ENCODE measurements around the gene MELTF. TPM values are rescaled to one million over a fixed set of nuclear protein-coding genes. Genes with fewer than 3 reads are reported as not detected.
A peak's percentile ranks its signal among the peaks of the same experiment; 100 is the strongest.

MELTF gene
- total and polyA plus RNA-seq, 9 of the 15 experiments (the other 6 are each of a cell fraction or from before 2014, with no cell fraction given) = 0.35 to 10.5 (median 4.5) TPM

- no peak for TF ChIP-seq ELK3 (CRISPR knock-in tag; IDR thresholded peaks at IDR 0.05)
- TF ChIP-seq ZNF143 (CRISPR knock-in tag; IDR thresholded peaks at IDR 0.05) = no peak
- TF ChIP-seq ELK1 (CRISPR knock-in tag; IDR thresholded peaks at IDR 0.05) = no peak
- TF ChIP-seq YY1 (IDR thresholded peaks at IDR 0.05; ENCODE audit: borderline replicate concordance in 1 of 3, control insufficient read depth in 1 of 3, extremely low read depth in 1 of 3, insufficient read depth in 3 of 3, insufficient read length in 1 of 3, insufficient replicate concordance in 2 of 3, low read depth in 1 of 3, low read length in 2 of 3) = peak in 1 of 3 experiments; percentile 46
- peak; percentile 44 for TF ChIP-seq TBP (optimal IDR thresholded peaks at IDR 0.05; ENCODE audit: low read depth, low read length)
- no peak for TF ChIP-seq SUPT5H (IDR thresholded peaks at IDR 0.05)
- TF ChIP-seq FOXJ3 (CRISPR knock-in tag; IDR thresholded peaks at IDR 0.05) = no peak
- TF ChIP-seq SOX6 (IDR thresholded peaks at IDR 0.05) = peak; percentile 95
- peak; percentile 90 to 91 for TF ChIP-seq TRIM24 (IDR thresholded peaks at IDR 0.05)
- TF ChIP-seq ZNF717 (CRISPR knock-in tag; IDR thresholded peaks at IDR 0.05) = no peak
- TF ChIP-seq RAD51 (IDR thresholded peaks at IDR 0.05; ENCODE audit: borderline replicate concordance, low read depth) = peak; percentile 86
- no peak for TF ChIP-seq TFAM (CRISPR knock-in tag; conservative IDR thresholded peaks at IDR 0.05)
- TF ChIP-seq ZBTB2 (IDR thresholded peaks at IDR 0.05) = peak; percentile 81
- TF ChIP-seq ZNF79 (CRISPR knock-in tag; IDR thresholded peaks at IDR 0.05; ENCODE audit: low read depth) = no peak
- TF ChIP-seq TOE1 (IDR thresholded peaks at IDR 0.05; ENCODE audit: borderline replicate concordance) = peak; percentile 87; the same call in 1 of the 2 replicates
- TF ChIP-seq TOE1 (CRISPR knock-in tag; IDR thresholded peaks at IDR 0.05; ENCODE audit: borderline replicate concordance, low read depth) = no peak
- TF ChIP-seq MYC (IDR thresholded peaks at IDR 0.05; ENCODE audit: low read depth, low read length) = peak; percentile 58
- TF ChIP-seq MYC (CRISPR knock-in tag; IDR thresholded peaks at IDR 0.05; ENCODE audit: borderline replicate concordance, low read depth) = no peak
- TF ChIP-seq HCFC1 (IDR thresholded peaks at IDR 0.05; ENCODE audit: low read depth, low read length) = no peak
- TF ChIP-seq GABPA (tag; conservative IDR thresholded peaks at IDR 0.05; ENCODE audit: low read depth) = no peak
- TF ChIP-seq THAP7 (CRISPR knock-in tag; IDR thresholded peaks at IDR 0.05) = no peak
- no peak for TF ChIP-seq RBM17 (IDR thresholded peaks at IDR 0.05; ENCODE audit: borderline replicate concordance, low read depth, low read length)
These were observed 2.0 kb upstream of the MELTF start (continued) for GRCh38 chr3:197031315-197032285.

Measured in K562 (cell line).